Calu3 (cell line): ENCODE results near the gene HDAC7. TPM values are rescaled to one million over a fixed set of nuclear protein-coding genes. Genes with fewer than 3 reads are reported as not detected.

ENCODE experiments used
- BruUV-seq: library from RNA; stranded (reverse); fragments of 400-500 nt; replicated peaks from 2 replicates; lab custom pipeline; 2021; lab: Mats Ljungman, UMichigan
- CTCF ChIA-PET: fragments of 300-600 bp; sonication (Branson Sonifier 250); formaldehyde crosslinking; loops from one replicate; lab custom pipeline; 2022; ENCODE audit warnings: antibody characterized with exemption; lab: Charles Lee
- DNase-seq: peaks from one replicate; pipeline ENCODE4 v3.0.0; 2022
- H3K27ac Mint-ChIP-seq: one replicate; pipeline ENCODE4 v1.8.0; 2022; ENCODE audit warnings: mixed read lengths; ENCODE audit not compliant: unreplicated experiment
- H3K27me3 Mint-ChIP-seq: one replicate; pipeline ENCODE4 v1.8.0; 2022; ENCODE audit warnings: mixed read lengths; ENCODE audit not compliant: unreplicated experiment
- H3K36me3 Mint-ChIP-seq: one replicate; pipeline ENCODE4 v1.8.0; 2022; ENCODE audit warnings: mild to moderate bottlenecking, moderate library complexity, mixed read lengths; ENCODE audit not compliant: insufficient read depth, unreplicated experiment
- H3K4me1 Mint-ChIP-seq: one replicate; pipeline ENCODE4 v1.8.0; 2022; ENCODE audit warnings: mild to moderate bottlenecking, low read depth, mixed read lengths; ENCODE audit not compliant: unreplicated experiment
- H3K4me3 Mint-ChIP-seq: one replicate; pipeline ENCODE4 v1.8.0; 2022; ENCODE audit warnings: mild to moderate bottlenecking, low read depth, moderate library complexity, mixed read lengths; ENCODE audit not compliant: unreplicated experiment
- H3K9me3 Mint-ChIP-seq: one replicate; pipeline ENCODE4 v1.8.0; 2022; ENCODE audit warnings: low read depth, mixed read lengths; ENCODE audit not compliant: unreplicated experiment
- CTCF ChIP-seq: fragments of 200-600 bp; IDR thresholded peaks from one replicate; pipeline ENCODE4 v1.8.0; 2022; ENCODE audit warnings: antibody characterized with exemption; ENCODE audit not compliant: unreplicated experiment
- intact Hi-C: fragments of 100-400 bp; cut with micrococcal nuclease; formaldehyde crosslinking; loops from one replicate; pipeline ENCODE4 v1.10.0; 2022; ENCODE audit not compliant: unreplicated experiment
- total RNA-seq: library from RNA; stranded (reverse); gene quantifications from 2 replicates; pipeline ENCODE4 v1.2.3, GENCODE V29; 2022

HDAC7 gene
- total RNA-seq, 1 experiment from 2014 or later, result 41.8 TPM

- no peak overlapping the region for H3K4me3 Mint-ChIP-seq
- no peak overlapping the region for H3K27ac Mint-ChIP-seq
- CTCF ChIA-PET, result no interaction called here
- no peaks in the 10 kb centered on the region for H3K27me3 Mint-ChIP-seq
- no TSS peak for BruUV-seq
- H3K36me3 Mint-ChIP-seq, result no peaks in the 10 kb centered on the region
- intact Hi-C loops, result no loop called here
- DNase-seq, result no peak
- H3K4me1 Mint-ChIP-seq, result peaks cover 7% of the 10 kb centered on the region
- H3K9me3 Mint-ChIP-seq, result no peaks in the 10 kb centered on the region
- TF ChIP-seq CTCF, result no peak
Measured at GRCh38 chr12:47856721-47857575, 37.2 kb upstream of the HDAC7 start.

- Mint-ChIP-seq H3K27me3 (no peaks in the 10 kb centered on the region), H3K27ac (no peak overlapping the region), H3K9me3 (no peaks in the 10 kb centered on the region), H3K4me3 (no peak overlapping the region), H3K36me3 (no peaks in the 10 kb centered on the region), H3K4me1 (peaks cover 7% of the 10 kb centered on the region)
- TF ChIP-seq CTCF, result no peak
- no TSS peak for BruUV-seq
- CTCF ChIA-PET, result no interaction called here
- intact Hi-C loops, result no loop called here
- DNase-seq, result no peak
Measured at GRCh38 chr12:47856094-47856493, 36.4 kb upstream of the HDAC7 start.

- intact Hi-C loops, result no loop called here
- Mint-ChIP-seq H3K36me3 (no peaks in the 10 kb centered on the region), H3K4me1 (peaks cover 7% of the 10 kb centered on the region), H3K27ac (no peak overlapping the region), H3K9me3 (no peaks in the 10 kb centered on the region), H3K27me3 (no peaks in the 10 kb centered on the region), H3K4me3 (no peak overlapping the region)
- no peak for DNase-seq
- no peak for TF ChIP-seq CTCF
- BruUV-seq, result no TSS peak
- CTCF ChIA-PET, result no interaction called here
Measured at GRCh38 chr12:47855502-47855901, 35.8 kb upstream of the HDAC7 start.

- no peaks in the 10 kb centered on the region for H3K9me3 Mint-ChIP-seq
- no peak for TF ChIP-seq CTCF
- no peak overlapping the region for H3K27ac Mint-ChIP-seq
- no peaks in the 10 kb centered on the region for H3K27me3 Mint-ChIP-seq
- H3K4me1 Mint-ChIP-seq, result peaks cover 7% of the 10 kb centered on the region
- CTCF ChIA-PET, result no interaction called here
- H3K36me3 Mint-ChIP-seq, result no peaks in the 10 kb centered on the region
- intact Hi-C loops, result no loop called here
- no peak for DNase-seq
- BruUV-seq, result no TSS peak
- no peak overlapping the region for H3K4me3 Mint-ChIP-seq
Measured at GRCh38 chr12:47854531-47854930, 34.8 kb upstream of the HDAC7 start.
